Nephron progenitor cell (in vitro differentiated cells): ENCODE results near the gene CHD6.

ENCODE experiments used
- DNase-seq: peaks from one replicate; pipeline ENCODE4 v3.0.0; 2021
- H3K27ac Mint-ChIP-seq: 2 replicates; pipeline ENCODE4 v1.8.0; 2021; ENCODE audit warnings: mild to moderate bottlenecking, moderate library complexity, mixed read lengths
- H3K27me3 Mint-ChIP-seq: 2 replicates; pipeline ENCODE4 v1.8.0; 2021; ENCODE audit warnings: mild to moderate bottlenecking, low read depth, mixed read lengths; ENCODE audit not compliant: poor library complexity
- H3K36me3 Mint-ChIP-seq: 2 replicates; pipeline ENCODE4 v1.8.0; 2021; ENCODE audit warnings: low read depth, mixed read lengths
- H3K4me1 Mint-ChIP-seq: 2 replicates; pipeline ENCODE4 v1.8.0; 2021; ENCODE audit warnings: mixed read lengths
- H3K4me3 Mint-ChIP-seq: 2 replicates; pipeline ENCODE4 v1.8.0; 2021; ENCODE audit warnings: mild to moderate bottlenecking, moderate library complexity, mixed read lengths
- H3K9me3 Mint-ChIP-seq: 2 replicates; pipeline ENCODE4 v1.8.0; 2021; ENCODE audit warnings: mild to moderate bottlenecking, moderate library complexity, mixed read lengths
- CTCF ChIP-seq: fragments of 200-600 bp; sonication (generic); IDR thresholded peaks from 2 replicates; pipeline ENCODE4 v1.5.0; 2021; ENCODE audit warnings: antibody characterized with exemption

Gene CHD6

GRCh38 chr20:41437836-41438235 is 180.3 kb downstream of the CHD6 start:
- Mint-ChIP-seq H3K36me3 (peaks cover 96% of the 10 kb centered on the region), H3K4me1 (no peaks in the 10 kb centered on the region), H3K9me3 (no peaks in the 10 kb centered on the region), H3K27me3 (peaks cover 4% of the 10 kb centered on the region), H3K4me3 (no peak overlapping the region), H3K27ac (no peak overlapping the region)
- no peak for TF ChIP-seq CTCF
- no peak for DNase-seq

GRCh38 chr20:41436679-41437078 is 181.5 kb downstream of the CHD6 start:
- TF ChIP-seq CTCF = no peak
- H3K27me3 Mint-ChIP-seq = peaks cover 4% of the 10 kb centered on the region
- H3K4me1 Mint-ChIP-seq = no peaks in the 10 kb centered on the region
- H3K9me3 Mint-ChIP-seq = no peaks in the 10 kb centered on the region
- DNase-seq = no peak
- H3K36me3 Mint-ChIP-seq = peaks cover 90% of the 10 kb centered on the region
- H3K27ac Mint-ChIP-seq = no peak overlapping the region
- H3K4me3 Mint-ChIP-seq = no peak overlapping the region

GRCh38 chr20:41433203-41433602 is 185.0 kb downstream of the CHD6 start:
- peaks cover 81% of the 10 kb centered on the region for H3K36me3 Mint-ChIP-seq

GRCh38 chr20:41432746-41433145 is 185.4 kb downstream of the CHD6 start:
- no peak for DNase-seq
- Mint-ChIP-seq H3K27ac (no peak overlapping the region), H3K4me3 (no peak overlapping the region), H3K4me1 (no peaks in the 10 kb centered on the region), H3K27me3 (no peaks in the 10 kb centered on the region), H3K9me3 (no peaks in the 10 kb centered on the region), H3K36me3 (peaks cover 84% of the 10 kb centered on the region)
- TF ChIP-seq CTCF = no peak

More at GRCh38 chr20:41433203-41433602, 185.0 kb downstream of the CHD6 start:
- H3K4me3 Mint-ChIP-seq = no peak overlapping the region
- H3K27me3 Mint-ChIP-seq = no peaks in the 10 kb centered on the region
- no peak for TF ChIP-seq CTCF
- no peak for DNase-seq
- no peak overlapping the region for H3K27ac Mint-ChIP-seq
- no peaks in the 10 kb centered on the region for H3K9me3 Mint-ChIP-seq
- H3K4me1 Mint-ChIP-seq = no peaks in the 10 kb centered on the region

- H3K27ac Mint-ChIP-seq = no peak overlapping the region
- DNase-seq = no peak
- no peak overlapping the region for H3K4me3 Mint-ChIP-seq
- H3K9me3 Mint-ChIP-seq = no peaks in the 10 kb centered on the region
- peaks cover 24% of the 10 kb centered on the region for H3K4me1 Mint-ChIP-seq
- H3K27me3 Mint-ChIP-seq = no peaks in the 10 kb centered on the region
- no peak for TF ChIP-seq CTCF
- peaks cover 77% of the 10 kb centered on the region for H3K36me3 Mint-ChIP-seq
Measured at GRCh38 chr20:41428285-41428684, 189.9 kb downstream of the CHD6 start.

GRCh38 chr20:41427833-41428232 is 190.3 kb downstream of the CHD6 start:
- DNase-seq = no peak
- Mint-ChIP-seq H3K4me3 (no peak overlapping the region), H3K27me3 (no peaks in the 10 kb centered on the region), H3K4me1 (peaks cover 26% of the 10 kb centered on the region), H3K36me3 (peaks cover 77% of the 10 kb centered on the region), H3K9me3 (no peaks in the 10 kb centered on the region), H3K27ac (no peak overlapping the region)
- TF ChIP-seq CTCF = no peak
